ENCODE measurements around the gene TH.

- no peak for TF ChIP-seq POLR2A (IDR thresholded peaks at IDR 0.05)
- TF ChIP-seq CTCF (IDR thresholded peaks at IDR 0.05) = no peak
Observed at GRCh38 chr11:2176389-2176900, 4.8 kb upstream of the TH start.
